IPS DF 4.7 (cell line): ENCODE measurements around the gene MAN2C1.
"Not testable (repeated sequence)": the region's sequence is repeated elsewhere in the genome, so short reads cannot be mapped to it uniquely, and the experiment has no call there.

Experiments used
- DNase-seq: peaks from one replicate; pipeline ENCODE4 v3.0.0-alpha.2; 2013; ENCODE audit warnings: low spot score; ENCODE audit errors: extremely low read depth

MAN2C1 gene

DNA sequence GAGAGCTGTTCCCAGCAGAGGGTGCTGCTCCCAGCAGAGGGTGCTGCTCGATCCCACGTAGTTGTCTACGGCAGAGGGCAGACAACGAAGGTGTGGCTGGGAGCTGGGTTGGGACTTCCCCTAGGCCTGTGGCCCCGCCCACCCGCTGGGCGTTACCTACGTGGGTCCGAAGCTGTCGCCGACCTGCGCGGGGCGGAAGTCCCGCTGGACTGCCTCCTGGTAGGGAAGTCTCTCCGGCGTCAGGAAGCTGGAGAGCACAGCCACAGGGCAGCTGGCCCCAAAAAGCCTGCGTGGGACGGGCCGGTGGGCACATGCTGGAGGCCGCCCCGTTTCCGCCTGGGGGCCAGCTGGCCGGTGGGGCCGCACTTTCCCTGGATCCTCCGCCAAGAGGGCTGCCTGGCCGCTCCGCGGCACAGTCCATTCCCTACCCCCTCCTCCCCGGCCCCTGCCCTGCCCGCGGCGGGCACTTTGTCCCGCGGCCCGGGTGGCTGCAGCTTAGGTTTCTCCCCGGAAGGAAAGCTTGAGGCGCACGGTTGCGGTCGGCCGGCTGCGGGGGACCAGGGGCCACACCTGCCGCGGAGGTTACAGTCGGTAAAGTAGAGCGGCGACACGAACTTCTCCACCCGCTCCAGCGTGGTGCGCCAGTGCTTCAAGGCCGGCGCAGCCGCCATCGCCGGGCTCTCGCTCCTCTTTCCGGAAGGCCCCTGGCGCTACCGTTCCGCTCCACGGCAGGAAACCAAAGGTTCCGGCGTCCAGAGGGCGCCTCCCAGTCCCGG, at the start of gene MAN2C1:
Gene MAN2C1 (minus strand): TSS at position 695 of the 776 bp plus-strand sequence. CDS start 24 bp downstream, at position 671.
- peak; percentile 89 for DNase-seq

DNA sequence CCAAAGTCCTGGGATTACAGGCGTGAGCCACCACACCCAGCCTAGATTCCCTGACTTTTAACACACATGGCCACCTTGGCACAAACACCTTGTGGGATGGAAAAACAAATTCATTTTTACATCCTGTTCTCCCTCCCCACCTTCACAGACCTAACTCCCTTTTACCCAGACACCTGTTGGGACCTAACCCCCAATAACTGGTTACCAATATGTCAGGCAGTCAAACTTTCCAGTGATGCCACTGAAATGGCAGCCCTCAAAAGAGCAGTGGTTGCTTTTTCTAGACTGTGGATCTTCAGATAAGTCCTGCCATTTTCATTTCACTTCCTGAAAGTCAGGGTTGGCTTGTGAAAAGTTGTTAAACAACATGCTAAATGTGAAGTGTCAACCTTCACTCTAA, 48.2 kb upstream of the MAN2C1 start:
- DNase-seq, result no peak

DNA sequence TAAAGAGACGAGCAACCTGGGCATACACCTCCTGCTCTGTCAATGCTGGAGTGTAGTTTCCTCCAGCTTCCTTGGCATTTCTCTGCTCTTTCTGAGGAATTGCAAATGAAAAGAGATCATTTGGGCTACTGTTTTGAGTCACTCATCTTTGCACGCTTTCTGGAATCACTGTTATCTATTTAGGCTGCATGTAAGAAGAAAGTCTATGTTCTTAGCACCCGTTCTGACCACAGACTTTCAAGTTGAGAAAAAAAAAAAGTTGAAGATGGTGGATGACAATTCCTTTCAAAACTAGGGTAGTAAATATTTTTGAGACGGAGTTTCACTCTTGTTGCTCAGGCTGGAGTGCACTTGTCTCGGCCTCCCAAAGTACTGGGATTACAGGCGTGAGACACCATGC, 41.8 kb upstream of the MAN2C1 start:
- DNase-seq, result no peak

DNA sequence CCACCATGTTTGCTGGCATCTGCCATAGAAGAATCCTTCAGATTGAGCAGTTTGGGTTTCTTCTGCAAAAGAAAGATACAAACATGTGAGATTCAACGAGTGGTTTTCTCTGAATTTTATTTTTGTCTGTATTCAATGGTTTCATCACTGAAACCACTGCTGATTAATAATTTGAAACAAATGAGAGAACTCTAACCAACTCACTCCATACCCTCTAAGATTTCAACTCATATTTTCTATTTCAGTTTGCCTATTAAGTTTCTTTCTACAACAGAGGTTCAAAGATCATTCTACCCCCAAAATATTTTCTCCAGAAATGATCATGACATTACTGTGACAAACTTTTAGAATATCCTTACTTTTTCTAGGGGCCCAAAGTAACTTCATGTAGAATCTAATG, 38.7 kb upstream of the MAN2C1 start:
- no peak for DNase-seq

DNA sequence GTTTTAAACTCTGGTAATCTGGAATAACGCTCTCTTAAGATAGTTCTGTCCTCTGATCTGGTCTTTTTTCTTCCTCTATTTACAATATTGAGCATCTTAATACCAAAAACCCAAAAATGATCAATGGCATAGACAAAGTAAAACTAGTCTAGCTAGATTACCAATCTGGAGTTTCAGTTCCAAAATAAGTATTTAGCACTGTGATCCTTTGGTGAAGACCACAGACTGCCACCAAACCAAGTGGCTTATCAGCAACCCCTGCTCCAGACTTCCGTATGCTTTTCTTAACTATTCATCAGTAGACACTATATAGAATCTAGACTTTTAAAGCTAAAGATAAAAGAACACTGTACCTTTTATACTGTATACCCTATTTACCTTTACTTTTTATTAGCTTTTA, 35.5 kb upstream of the MAN2C1 start:
- DNase-seq, result no peak

DNA sequence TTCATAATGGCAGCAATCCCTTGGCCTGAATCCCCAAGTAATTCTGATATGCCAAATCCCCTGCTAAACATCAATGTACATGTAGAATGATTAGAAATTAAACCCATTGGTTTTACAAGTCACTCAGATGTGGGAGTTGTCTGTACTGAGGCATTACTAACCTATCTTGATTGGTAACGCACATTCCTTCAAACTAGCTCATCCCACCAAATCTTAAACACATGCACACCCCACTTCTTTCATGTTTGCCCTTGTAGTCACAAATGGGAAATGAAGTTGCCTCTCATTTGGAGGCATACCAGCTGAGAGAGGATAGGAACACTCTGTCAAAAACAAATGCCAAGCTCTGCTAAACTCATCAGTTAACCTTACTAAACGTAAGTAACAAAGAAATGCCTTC, 29.1 kb upstream of the MAN2C1 start:
- DNase-seq, result no peak

DNA sequence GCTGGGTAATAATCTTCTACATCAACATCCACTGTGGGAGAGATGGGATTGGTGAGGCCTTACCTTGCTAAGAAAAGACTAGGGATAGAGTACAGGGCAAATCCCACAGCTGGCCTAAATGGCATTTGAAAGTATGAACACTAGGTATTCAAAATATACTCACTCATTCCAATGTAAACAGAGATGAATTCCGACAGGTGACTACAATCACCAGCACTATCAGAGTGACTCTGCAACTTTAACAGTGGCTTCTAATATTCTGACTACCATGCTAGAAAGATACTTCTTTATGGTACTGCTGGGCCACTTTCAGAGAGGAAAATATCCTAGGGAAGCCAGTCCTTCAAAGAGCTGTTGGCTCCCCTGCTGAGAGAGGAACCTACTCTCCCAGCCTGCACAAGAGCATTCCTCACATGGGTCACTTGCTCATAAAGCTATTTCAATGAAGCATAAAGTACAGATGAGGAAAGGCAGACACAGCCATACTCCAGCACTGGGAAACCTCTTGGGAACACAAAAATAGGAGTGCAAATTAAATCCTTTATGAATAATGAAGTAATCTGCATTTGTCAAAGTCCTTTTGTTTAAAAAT, 21.5 kb upstream of the MAN2C1 start:
- no peak for DNase-seq

DNA sequence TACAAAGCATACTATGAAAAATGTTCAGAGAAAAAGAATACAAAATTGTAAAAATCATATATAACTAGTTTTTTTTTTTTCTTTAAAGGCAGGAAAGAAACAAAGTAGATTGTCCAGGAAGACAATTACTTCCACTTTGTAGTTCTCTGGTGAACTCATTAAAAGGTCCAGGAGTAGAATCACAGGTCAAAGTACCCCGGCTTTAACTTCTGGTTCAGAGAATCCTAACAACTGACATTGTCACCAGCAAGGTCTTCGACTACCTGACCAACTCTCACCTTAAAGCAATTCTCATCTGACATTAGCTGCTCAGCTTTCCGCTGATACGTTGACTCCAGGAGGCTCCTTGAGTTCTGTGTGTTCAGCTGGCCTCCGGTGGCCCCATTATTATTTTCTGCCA, 15.6 kb upstream of the MAN2C1 start:
- not testable (repeated sequence) for DNase-seq

DNA sequence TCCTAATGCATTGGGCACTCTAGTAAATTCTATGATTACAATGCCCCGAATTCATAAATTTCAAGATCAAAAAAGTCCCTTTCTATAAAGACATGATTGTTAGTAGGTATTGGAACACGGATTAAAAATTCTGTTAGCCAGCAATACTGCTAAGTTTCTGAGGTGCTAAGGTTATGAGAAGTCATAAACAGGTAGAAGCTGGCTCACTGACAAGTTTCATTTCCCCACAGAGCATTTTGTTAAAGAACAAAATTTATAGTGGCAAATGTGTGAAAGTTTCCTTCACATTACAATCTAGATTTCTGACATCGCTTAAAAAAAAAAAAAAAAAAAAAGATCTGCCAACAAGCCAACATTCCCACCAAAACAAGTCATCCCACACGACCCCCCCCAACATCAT, 12.4 kb upstream of the MAN2C1 start:
- no peak for DNase-seq

DNA sequence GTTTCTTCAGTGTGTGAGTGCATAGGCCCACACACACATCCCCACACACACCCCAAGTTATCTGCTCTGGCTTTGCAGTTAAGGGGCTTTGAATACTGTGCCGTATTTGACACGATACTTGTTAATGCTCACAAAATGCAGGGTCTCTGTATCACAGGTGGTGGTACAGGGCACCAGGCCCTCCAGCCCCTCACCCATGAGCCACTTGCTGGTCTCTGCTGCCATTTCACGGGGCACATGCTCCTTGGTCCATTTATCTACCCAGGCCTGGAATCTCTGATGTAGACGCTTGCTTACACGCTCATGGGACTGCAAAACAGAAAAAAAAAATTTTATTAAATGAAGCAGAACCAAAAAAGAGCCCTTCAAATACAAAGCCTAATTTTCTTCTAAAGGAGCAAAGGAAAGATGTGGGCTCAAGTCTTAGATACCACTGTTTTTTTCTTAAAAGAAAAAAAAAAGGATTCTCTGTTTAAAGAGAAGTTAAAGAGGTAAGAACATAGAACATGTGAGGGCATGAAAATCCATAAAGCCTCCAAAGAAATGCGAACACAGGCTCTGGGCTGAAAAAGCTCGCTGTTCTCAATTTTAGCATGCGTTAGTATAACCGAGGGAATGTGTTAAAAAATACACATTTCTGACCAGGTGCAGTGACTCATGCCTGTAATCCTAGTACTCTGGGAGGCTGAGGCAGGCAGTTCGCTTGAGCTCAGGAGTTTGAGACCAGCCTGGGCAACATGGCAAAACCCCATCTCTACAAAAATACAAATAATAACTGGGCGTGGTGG, 3.7 kb upstream of the MAN2C1 start:
- no peak for DNase-seq

DNA sequence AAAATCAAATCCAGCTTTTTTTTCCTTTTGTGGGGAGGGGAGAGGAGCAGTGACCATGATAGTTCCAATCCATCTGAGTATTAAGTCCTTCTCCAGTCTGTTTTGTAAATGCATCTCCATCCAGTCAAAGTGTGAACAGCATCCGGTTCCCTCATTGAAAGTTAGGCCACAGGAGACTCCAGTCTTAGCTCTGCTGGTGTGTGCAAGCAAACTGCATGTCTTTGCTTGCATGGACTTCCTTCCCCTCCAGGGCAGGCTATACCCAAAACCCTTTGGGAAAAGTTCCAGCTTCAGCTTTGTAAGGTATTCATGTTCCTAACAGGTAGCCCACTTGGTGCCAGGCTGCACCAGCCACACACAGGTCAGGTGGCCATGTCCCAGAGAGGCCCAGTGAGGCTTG, 3.1 kb upstream of the MAN2C1 start:
- no peak for DNase-seq

DNA sequence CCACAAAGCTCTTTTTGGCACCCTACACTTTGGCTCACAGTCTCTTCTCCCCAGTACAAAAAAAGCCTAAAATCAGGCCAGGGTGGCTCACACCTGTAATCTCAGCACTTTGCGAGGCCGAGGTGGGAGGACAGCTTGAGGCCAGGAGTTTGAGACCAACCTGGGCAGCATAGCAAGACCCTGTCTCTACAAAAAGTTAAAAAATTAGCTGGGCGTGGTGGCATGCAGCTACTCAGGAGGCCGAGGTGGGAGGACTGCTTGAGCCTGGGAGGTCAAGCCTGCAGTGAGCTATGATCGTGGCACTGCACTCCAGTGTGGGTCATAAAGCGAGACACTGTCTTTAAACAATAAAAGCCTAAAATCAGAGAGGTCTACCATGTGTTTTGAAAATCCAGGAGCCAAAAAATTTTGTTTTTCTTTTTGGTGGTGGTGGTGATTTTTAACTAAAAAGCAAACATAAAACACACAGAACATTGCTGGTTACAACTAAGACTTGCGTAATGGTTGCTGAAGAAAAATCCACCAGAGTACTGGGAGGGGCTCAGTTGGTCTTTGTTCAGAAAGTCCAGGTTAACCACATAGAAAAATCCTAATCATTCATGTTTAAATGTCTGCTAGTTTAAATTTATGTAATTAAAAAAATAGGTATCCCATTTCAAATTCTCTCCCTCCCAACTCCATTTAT, 1.6 kb upstream of the MAN2C1 start:
- no peak for DNase-seq

DNA sequence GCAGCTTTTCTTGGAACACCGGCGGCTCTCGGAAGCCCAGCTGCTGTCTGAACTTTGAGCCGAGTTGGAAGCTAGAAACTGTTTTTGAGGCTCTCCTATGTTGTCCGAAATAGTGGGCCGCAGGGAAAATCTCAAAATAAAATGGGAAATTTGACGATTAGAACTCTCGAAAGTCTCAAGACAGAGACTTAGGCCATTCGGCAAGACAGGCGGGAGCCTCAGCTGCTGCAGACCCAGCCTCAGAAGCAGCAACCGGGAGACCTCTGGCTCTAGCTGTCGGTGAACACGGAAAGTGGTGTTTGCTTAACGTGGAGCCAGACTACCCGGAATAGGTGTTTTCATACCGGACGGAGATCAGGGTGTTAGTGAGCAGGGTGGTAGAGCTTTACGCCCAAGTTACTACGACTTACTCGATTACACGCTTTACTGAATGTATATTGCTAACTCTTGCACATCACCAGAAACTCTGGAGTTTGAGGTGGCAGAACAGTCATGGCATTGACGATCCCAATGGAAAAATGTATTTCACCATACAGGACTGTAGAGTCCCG, 357 bp upstream of the MAN2C1 start:
- no peak for DNase-seq

DNA sequence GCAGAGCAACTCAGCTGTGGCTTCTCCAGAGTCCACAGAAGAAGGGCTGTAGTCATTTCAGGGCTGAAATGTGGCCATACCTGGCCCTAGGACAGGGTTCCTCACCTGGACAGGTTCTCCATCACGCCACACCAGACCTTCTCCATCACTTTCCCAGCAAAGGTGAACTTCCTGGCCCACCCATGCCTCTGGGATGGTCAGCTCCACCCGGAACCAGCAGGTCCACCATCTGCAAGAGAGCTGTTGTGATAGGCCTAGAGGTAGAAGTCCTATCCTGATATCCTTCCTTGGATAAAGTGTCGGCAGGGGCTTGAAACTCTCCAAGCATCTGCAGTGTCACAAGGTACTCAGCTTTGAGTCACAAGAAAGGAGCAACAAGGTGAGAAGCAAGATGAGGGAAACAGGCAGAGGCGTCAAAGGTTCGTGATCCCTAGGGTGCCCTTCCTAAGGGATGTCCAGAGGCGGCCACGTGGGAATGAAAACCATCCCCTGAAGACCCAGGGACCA, 948 bp downstream of the MAN2C1 start:
- no peak for DNase-seq

DNA sequence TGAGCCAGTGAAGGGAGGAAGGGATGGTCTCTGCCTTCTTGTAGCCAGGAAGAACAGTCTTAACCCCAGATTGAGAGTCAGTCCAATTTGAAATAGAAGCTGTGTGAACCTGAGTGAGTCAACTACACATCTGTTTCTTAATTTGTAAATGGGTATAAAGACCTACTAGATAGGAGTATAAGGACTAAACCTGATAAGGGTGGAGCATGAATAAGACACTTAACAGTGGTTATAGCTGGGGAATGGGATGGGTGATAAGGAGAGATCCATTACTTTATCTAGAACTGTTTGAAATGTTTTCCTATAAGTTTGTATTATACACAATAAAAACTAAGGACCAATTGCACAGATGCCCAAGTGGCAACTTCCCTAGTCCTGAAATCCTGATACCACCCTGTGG, 1.4 kb downstream of the MAN2C1 start:
- no peak for DNase-seq

DNA sequence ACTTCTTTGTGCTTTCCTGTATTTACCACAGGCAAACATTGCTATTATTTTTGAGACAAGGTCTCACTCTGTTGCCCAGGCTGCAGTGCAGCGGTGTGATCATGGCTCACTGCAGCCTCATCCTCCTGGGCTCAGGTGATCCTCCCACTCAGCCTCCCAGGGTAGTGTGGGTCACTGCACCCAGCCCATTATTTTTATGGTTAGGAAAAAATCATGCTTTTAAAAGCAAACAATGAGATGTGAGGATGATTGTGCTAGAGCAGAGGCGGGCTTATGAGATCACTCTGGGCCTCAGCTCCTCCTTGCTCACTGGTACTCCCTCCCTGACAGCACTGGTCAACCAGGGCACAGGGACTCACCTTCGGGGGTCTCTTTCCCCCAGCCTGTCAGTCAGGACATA, 2.2 kb downstream of the MAN2C1 start:
- no peak for DNase-seq

DNA sequence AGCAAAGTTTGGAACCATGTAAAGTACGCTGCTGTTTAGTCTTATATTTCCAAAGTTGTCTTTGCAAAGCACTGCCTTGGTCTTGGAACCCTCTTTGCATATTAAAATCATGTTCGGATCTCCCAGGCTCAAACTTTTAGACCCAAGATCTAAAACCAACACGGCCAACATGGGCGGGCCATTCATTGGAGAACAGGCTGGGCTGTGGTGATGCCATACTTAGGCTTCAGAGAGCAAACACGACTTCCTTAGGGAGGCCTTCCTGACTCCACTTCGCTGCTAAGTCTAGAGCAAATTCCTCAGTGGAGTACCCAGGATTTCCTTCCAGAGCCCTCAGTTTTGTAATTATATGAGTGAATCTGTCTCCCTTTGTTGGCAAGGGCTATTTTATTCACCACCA, 3.5 kb downstream of the MAN2C1 start:
- DNase-seq, result no peak

DNA sequence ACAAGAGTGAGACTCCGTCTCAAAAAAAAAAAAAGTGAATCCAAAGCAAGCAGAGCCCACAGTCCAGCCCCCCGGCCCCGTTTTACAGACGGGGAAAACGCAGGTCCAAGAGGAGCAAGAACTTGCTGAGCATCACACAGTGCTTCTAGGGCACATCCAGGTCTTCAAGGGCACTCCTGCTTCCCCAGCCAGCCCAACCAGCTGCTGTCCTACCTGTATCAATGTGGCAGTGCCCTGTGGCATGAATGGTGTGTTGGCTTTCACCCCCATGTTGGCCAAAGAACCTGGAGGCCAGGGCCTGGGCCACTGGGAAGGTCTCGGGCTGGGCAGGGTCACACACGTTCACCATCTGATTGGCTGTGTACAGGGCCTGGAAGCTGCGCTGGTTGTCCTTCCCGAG, 4.6 kb downstream of the MAN2C1 start:
- no peak for DNase-seq

DNA sequence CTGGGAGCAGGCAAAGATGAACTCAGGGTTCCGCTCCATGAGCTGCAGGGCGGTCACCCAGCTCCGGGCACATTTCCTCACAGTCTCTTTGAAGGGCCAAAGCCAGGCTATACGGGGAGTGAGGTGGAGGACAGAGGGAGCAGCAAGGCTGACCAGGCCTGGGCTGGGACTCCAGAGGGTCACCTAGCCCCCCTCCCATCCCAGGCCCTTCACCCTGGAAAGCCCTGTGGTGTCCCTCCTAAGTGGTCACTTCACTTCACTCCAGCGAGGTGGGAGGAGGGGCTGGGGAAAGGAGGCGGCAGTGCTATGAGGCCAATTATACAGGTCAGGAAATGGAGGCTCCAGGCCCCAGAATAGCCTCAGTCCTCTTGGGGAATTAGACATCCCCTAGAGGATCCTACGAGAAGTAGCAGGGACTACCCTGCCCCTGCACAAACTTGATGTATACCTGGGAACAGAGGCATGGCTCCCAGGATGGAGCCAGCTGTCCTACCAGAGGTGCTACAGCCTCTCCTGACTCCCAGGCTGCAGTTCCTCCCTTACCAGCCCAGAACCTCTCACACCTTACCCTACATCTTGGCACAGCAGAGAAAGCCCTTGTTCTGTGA, 5.7 kb downstream of the MAN2C1 start:
- DNase-seq, result no peak

DNA sequence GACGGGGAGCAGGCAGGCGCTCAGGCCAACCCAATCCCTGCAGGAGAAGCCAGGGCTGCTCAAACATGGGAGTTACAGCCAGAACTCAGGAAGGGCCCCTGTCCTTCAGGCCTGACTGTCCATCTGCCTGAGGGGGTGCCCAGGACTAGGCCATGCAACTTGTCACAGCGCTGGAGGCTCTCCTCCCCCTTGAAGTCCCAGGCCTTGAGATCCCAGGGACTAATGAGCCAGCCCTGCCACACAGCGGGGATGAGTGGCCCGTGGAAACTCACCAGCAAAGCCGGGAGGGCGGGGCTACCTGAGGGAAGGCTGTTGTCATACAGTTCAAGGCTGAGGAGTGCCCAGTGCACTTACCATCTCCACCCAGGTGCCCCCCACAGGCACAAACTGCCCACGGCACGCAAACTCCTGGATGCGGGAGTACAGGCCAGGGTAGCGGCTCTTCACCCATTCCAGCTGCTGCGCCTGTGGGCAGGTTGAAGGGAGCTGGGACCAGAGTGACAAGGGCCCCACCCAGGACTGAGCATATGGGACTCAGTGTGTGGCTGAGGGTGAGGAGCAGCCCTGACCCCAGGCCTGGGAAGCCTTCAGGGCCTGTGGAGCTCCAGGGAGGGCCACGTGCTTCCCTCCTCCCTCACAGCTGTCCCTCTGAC, 6.3 kb downstream of the MAN2C1 start:
- no peak for DNase-seq
